A172 (cell line): ENCODE measurements around the gene MSMO1. TPM values are rescaled to one million over a fixed set of nuclear protein-coding genes. Genes with fewer than 3 reads are reported as not detected.

Experiments
- total RNA-seq: library from RNA; depleted of rRNA; stranded (reverse); fragments of >200 nt; shearing (Covaris generic); gene quantifications from 2 replicates; pipeline ENCODE4 v1.2.3, GENCODE V29; 2014; rRNA removed

The MSMO1 gene
- total RNA-seq, 1 experiment from 2014 or later = 72.3 TPM

Other genes with a start within 250 kb of the MSMO1 start
- 20.2 and 24.8 TPM in 2 replicates for gene TMEM192, start 214.8 kb upstream of the MSMO1 start, total RNA-seq
- 18.3 and 21.1 TPM in 2 replicates for gene KLHL2, start 120.1 kb upstream of the MSMO1 start, total RNA-seq
- gene CPE, start 51.3 kb downstream of the MSMO1 start, total RNA-seq = 8.2 and 10.3 TPM in 2 replicates